Common myeloid progenitor, CD34-positive (primary cell): ENCODE measurements around the gene ITIH2.

Source experiments
- CTCF ChIA-PET: fragments of 350-600 bp; sonication (Branson Sonifier 250); formaldehyde crosslinking; loops from one replicate; lab custom pipeline; 2021; ENCODE audit warnings: antibody characterized with exemption; lab: Charles Lee
- POLR2A ChIA-PET: fragments of 350-600 bp; sonication (Branson Sonifier 250); formaldehyde crosslinking; loops from one replicate; lab custom pipeline; 2021; ENCODE audit warnings: antibody characterized with exemption; lab: Charles Lee
- DNase-seq, 3 donors: peaks; one replicate each; pipeline versions ENCODE4 v3.0.0 to v3.0.0-alpha.2; 2013
- H3K27ac ChIP-seq, 2 experiments: 1 replicate in 1 of 2; 2 replicates in 1 of 2; pipeline ENCODE4 v1.7.0; 2013; ENCODE audit warnings: inconsistent platforms in 2 of 2, low read length in 2 of 2, mild to moderate bottlenecking in 2 of 2, low read depth in 1 of 2, moderate library complexity in 1 of 2; ENCODE audit not compliant: severe bottlenecking in 2 of 2, insufficient read depth in 1 of 2, poor library complexity in 1 of 2
- H3K27me3 ChIP-seq, 5 experiments: replicated peaks in 2 of 5; 1 replicate in 3 of 5; 2 replicates in 2 of 5; pipeline versions ENCODE4 v1.6.1 to v1.7.0; 2013; ENCODE audit warnings: low read length in 4 of 5, mild to moderate bottlenecking in 2 of 5, moderate library complexity in 2 of 5, inconsistent platforms in 1 of 5; ENCODE audit not compliant: insufficient read depth in 5 of 5, control insufficient read depth in 4 of 5
- H3K36me3 ChIP-seq, 4 experiments: 1 replicate in 2 of 4; 2 replicates in 2 of 4; pipeline versions ENCODE4 v1.6.1 to v1.7.0; 2013; ENCODE audit warnings: low read length in 3 of 4, control low read depth in 1 of 4, mild to moderate bottlenecking in 1 of 4; ENCODE audit not compliant: control insufficient read depth in 4 of 4, insufficient read depth in 4 of 4
- H3K4me1 ChIP-seq, 4 experiments: 1 replicate in 3 of 4; 2 replicates in 1 of 4; pipeline versions ENCODE4 v1.6.1 to v1.7.1; 2013; ENCODE audit warnings: low read length in 3 of 4, mild to moderate bottlenecking in 3 of 4, control low read depth in 1 of 4, inconsistent platforms in 1 of 4, moderate library complexity in 1 of 4; ENCODE audit not compliant: control insufficient read depth in 4 of 4, insufficient read depth in 4 of 4; ENCODE audit errors: control extremely low read depth in 1 of 4
- H3K4me3 ChIP-seq, 7 experiments: 1 replicate in 4 of 7; 2 replicates in 3 of 7; pipeline versions ENCODE4 v1.5.1 to v1.7.0; 2013; ENCODE audit warnings: mild to moderate bottlenecking in 7 of 7, low read length in 6 of 7, moderate library complexity in 6 of 7, inconsistent platforms in 2 of 7, low read depth in 2 of 7, control low read depth in 1 of 7; ENCODE audit not compliant: insufficient read depth in 4 of 7, control insufficient read depth in 1 of 7; ENCODE audit errors: extremely low read depth in 1 of 7
- H3K9me3 ChIP-seq, 5 experiments: 1 replicate in 4 of 5; 2 replicates in 1 of 5; pipeline versions ENCODE4 v1.6.1 to v1.7.1; 2013; ENCODE audit warnings: low read length in 4 of 5, mild to moderate bottlenecking in 2 of 5, inconsistent platforms in 1 of 5, low read depth in 1 of 5, moderate library complexity in 1 of 5; ENCODE audit not compliant: control insufficient read depth in 4 of 5, insufficient read depth in 2 of 5; ENCODE audit errors: control extremely low read depth in 1 of 5
- WGBS: methylation state at CpG from one replicate; pipeline ENCODE4 v1.1.5; 2013; ENCODE audit not compliant: insufficient coverage; 5-methylcytosine and 5-hydroxymethylcytosine counted together

ITIH2 gene

GRCh38 chr10:7696545-7696944 is 6.6 kb upstream of the ITIH2 start:
- Histone ChIP-seq H3K9me3 (peaks cover 0 to 14% (median 7%) of the 10 kb centered on the region in 5 experiments), H3K4me3 (no peak overlapping the region), H3K27me3 (peaks cover 0 to 2% (median 0%) of the 10 kb centered on the region in 5 experiments), H3K4me1 (no peaks in the 10 kb centered on the region), H3K36me3 (no peaks in the 10 kb centered on the region), H3K27ac (no peak overlapping the region)
- DNase-seq: no peak
- 92% methylated on average over 3 of the region's 3 CpGs for WGBS
- ChIA-PET CTCF (no interaction called here), POLR2A (no interaction called here)

- CTCF ChIA-PET: interaction anchor here (0.7 kb wide), 1 partner anchor 10 kb away, joined by 3 read pairs; no protein-coding TSS in a partner anchor
- POLR2A ChIA-PET: no interaction called here
- no peaks in the 10 kb centered on the region for H3K4me1 ChIP-seq
Observed at GRCh38 chr10:7697426-7697825, 5.7 kb upstream of the ITIH2 start.

GRCh38 chr10:7700577-7701125 is 2.5 kb upstream of the ITIH2 start:
- peaks cover 0 to 26% (median 3%) of the 10 kb centered on the region in 5 experiments for H3K27me3 ChIP-seq
- H3K9me3 ChIP-seq: no peaks in the 10 kb centered on the region
- H3K27ac ChIP-seq: no peak overlapping the region
- H3K36me3 ChIP-seq: no peaks in the 10 kb centered on the region
- POLR2A ChIA-PET: no interaction called here
- no peak overlapping the region for H3K4me3 ChIP-seq
- CTCF ChIA-PET: no interaction called here
- H3K4me1 ChIP-seq: no peaks in the 10 kb centered on the region
- no peak for DNase-seq
- WGBS: 100% methylated on average over 1 of the region's 2 CpGs

More at GRCh38 chr10:7697426-7697825, 5.7 kb upstream of the ITIH2 start:
- no peak overlapping the region for H3K27ac ChIP-seq
- H3K36me3 ChIP-seq: no peaks in the 10 kb centered on the region
- H3K27me3 ChIP-seq: peaks cover 0 to 8% (median 0%) of the 10 kb centered on the region in 5 experiments
- 86% methylated on average over 8 of the region's 8 CpGs for WGBS
- no peak for DNase-seq
- no peak overlapping the region for H3K4me3 ChIP-seq
- H3K9me3 ChIP-seq: peaks cover 0 to 11% (median 3%) of the 10 kb centered on the region in 5 experiments

- POLR2A ChIA-PET: no interaction called here
- H3K36me3 ChIP-seq: no peaks in the 10 kb centered on the region
- no peak overlapping the region for H3K4me3 ChIP-seq
- no peak overlapping the region for H3K27ac ChIP-seq
- CTCF ChIA-PET: no interaction called here
- 100% methylated on average over 4 of the region's 8 CpGs for WGBS
- H3K9me3 ChIP-seq: no peaks in the 10 kb centered on the region
- H3K27me3 ChIP-seq: peaks cover 0 to 28% (median 3%) of the 10 kb centered on the region in 5 experiments
- DNase-seq: no peak
- H3K4me1 ChIP-seq: no peaks in the 10 kb centered on the region
Observed at GRCh38 chr10:7701158-7701742, 1.9 kb upstream of the ITIH2 start.

- no peak overlapping the region for H3K4me3 ChIP-seq
- WGBS: 89% methylated on average over 3 of the region's 4 CpGs
- H3K36me3 ChIP-seq: no peaks in the 10 kb centered on the region
- ChIA-PET CTCF (no interaction called here), POLR2A (no interaction called here)
- H3K4me1 ChIP-seq: no peaks in the 10 kb centered on the region
- DNase-seq: no peak
- no peak overlapping the region for H3K27ac ChIP-seq
- no peaks in the 10 kb centered on the region for H3K9me3 ChIP-seq
- H3K27me3 ChIP-seq: peaks cover 0 to 30% (median 6%) of the 10 kb centered on the region in 5 experiments
Observed at GRCh38 chr10:7702288-7702812, 766 bp upstream of the ITIH2 start.

GRCh38 chr10:7704071-7705016 is 1.2 kb downstream of the ITIH2 start:
- no peaks in the 10 kb centered on the region for H3K4me1 ChIP-seq
- no peak overlapping the region for H3K4me3 ChIP-seq
- 100% methylated on average over 2 of the region's 8 CpGs for WGBS
- peaks cover 0 to 30% (median 6%) of the 10 kb centered on the region in 5 experiments for H3K27me3 ChIP-seq
- CTCF ChIA-PET: interaction anchor here (1.1 to 1.6 kb wide), 2 partner anchors 10 to 17 kb away, joined by 3 read pairs; no protein-coding TSS in a partner anchor
- DNase-seq: no peak
- no peaks in the 10 kb centered on the region for H3K36me3 ChIP-seq
- POLR2A ChIA-PET: no interaction called here
- no peak overlapping the region for H3K27ac ChIP-seq
- H3K9me3 ChIP-seq: no peaks in the 10 kb centered on the region
